Pancreas (tissue), 10 donors: ENCODE measurements around the gene TTC7B. TPM values are rescaled to one million over a fixed set of nuclear protein-coding genes. Genes with fewer than 3 reads are reported as not detected.
A peak's percentile ranks its signal among the peaks of the same experiment; 100 is the strongest.

Experiments
- ATAC-seq, 4 donors: fragments of 200-7000 bp; cut with Tn5 transposase; one replicate each; pipeline versions ENCODE4 v1.8.0 to v1.9.1; 2020; ENCODE audit warnings: mild to moderate bottlenecking in 4 of 4, moderate library complexity in 4 of 4
- DNase-seq, 6 donors: peaks; one replicate each; pipeline ENCODE4 v3.0.0-alpha.2; 2020
- FAIRE-seq: peaks from 2 replicates; lab custom pipeline; 2012; peaks lifted over from hg19 to GRCh38; lab: Jason Lieb, UNC
- H3K27ac ChIP-seq, 4 donors: fragments of 200-600 bp; sonication (generic); 1 replicate in 3 of 4; 2 replicates in 1 of 4; pipeline versions ENCODE4 v1.5.0 to v1.8.0; 2020
- H3K27me3 ChIP-seq, 4 donors: fragments of 200-600 bp; one replicate each; pipeline ENCODE4 v1.8.0; 2021
- H3K36me3 ChIP-seq, 3 donors: fragments of 200-600 bp; sonication (generic) in 1 of 3; one replicate each; pipeline versions ENCODE4 v1.5.0 to v1.8.0; 2020 to 2021
- H3K4me1 ChIP-seq, 3 donors: fragments of 200-600 bp; one replicate each; pipeline ENCODE4 v1.8.0; 2021
- H3K4me3 ChIP-seq, 4 donors: fragments of 200-600 bp; sonication (generic) in 2 of 4; one replicate each; pipeline versions ENCODE4 v1.5.0 to v1.8.0; 2020 to 2021
- H3K9me3 ChIP-seq, 4 donors: fragments of 200-600 bp; one replicate each; pipeline ENCODE4 v1.8.0; 2021
- CTCF ChIP-seq, 4 donors: fragments of 200-600 bp; sonication (generic) in 3 of 4; IDR thresholded peaks; one replicate each; pipeline versions ENCODE4 v1.5.0 to v1.8.0; 2021; ENCODE audit warnings: antibody characterized with exemption in 4 of 4
- WGBS, 2 donors: extraction: QIAGEN DNeasy Blood & Tissue Kit; methylation state at CpG; one replicate each; pipeline ENCODE4 v1.1.7; 2013; 5-methylcytosine and 5-hydroxymethylcytosine counted together
- intact Hi-C, 3 donors: fragments of 100-400 bp; cut with DNase I; formaldehyde crosslinking; loops; one replicate each; pipeline versions ENCODE4 v1.11.1 to v1.14.2; 2022
- polyA plus RNA-seq, 2 donors: library from polyadenylated mRNA; stranded (reverse); fragments of 200-250 nt; gene quantifications; one replicate each; pipeline ENCODE4 v1.2.3, GENCODE V29; 2013
- total RNA-seq, 6 donors: library from RNA; stranded (reverse); fragmentation: NEBNext Ultra II Directional in 4 of 6; extraction: Animal tissue kit (Norgen Biotek cat#: 25700) in 4 of 6; gene quantifications; one replicate each; pipeline versions ENCODE4 v1.2.1 to v1.2.4, GENCODE V29; 2021 to 2023
- donor health status: healthy with polysubstance abuse.
- donor health status: DM: no; HTN: no; CAD: no; lungs with moderate emphysema.
- donor health status: DM: no; HTN: no; CAD: no.
- donor health status: control.
- donor health status: control.
- donor health status: Bipolar disorder and iron deficiency.
- donor health status: DM: yes; HTN: yes; CAD: no.
- donor health status: DM: no; HTN: no; CAD: no.
- donor health status: DM: no; HTN: no; CAD: no.
- donor health status: DM: yes; HTN: yes; CAD: no.

Gene TTC7B
- total and polyA plus RNA-seq, 8 donors = 8.9 to 39.6 (median 29.6) TPM

- no peak for TF ChIP-seq CTCF (IDR thresholded peaks at IDR 0.05)
- H3K36me3 ChIP-seq = no peaks in the 10 kb centered on the region
- H3K9me3 ChIP-seq = no peaks in the 10 kb centered on the region
- no peak for FAIRE-seq
- no peak overlapping the region for H3K27ac ChIP-seq
- 82 to 88% methylated on average over 9 of the region's 9 CpGs for WGBS, 2 donors
- H3K27me3 ChIP-seq = no peaks in the 10 kb centered on the region
- no peaks in the 10 kb centered on the region for H3K4me1 ChIP-seq
- intact Hi-C loops = no loop called here
- no peak for DNase-seq
- no peak overlapping the region for H3K4me3 ChIP-seq
- no peak for ATAC-seq
These were observed 269.5 kb downstream of the TTC7B start for GRCh38 chr14:90546767-90547166.

- FAIRE-seq (no peak), DNase-seq (peak in 3 of 6 donors; percentile 29 to 43 (median 34)), ATAC-seq (peak; percentile 52 to 77 (median 55))
- Histone ChIP-seq H3K27ac (no peak overlapping the region), H3K4me1 (no peaks in the 10 kb centered on the region), H3K27me3 (no peaks in the 10 kb centered on the region), H3K9me3 (no peaks in the 10 kb centered on the region), H3K4me3 (no peak overlapping the region), H3K36me3 (no peaks in the 10 kb centered on the region)
- TF ChIP-seq CTCF (IDR thresholded peaks at IDR 0.05) = no peak
- whole genome bisulfite sequencing, 2 donors = 36 to 62% methylated on average over 10 of the region's 10 CpGs
- intact Hi-C loops = no loop called here
These were observed 270.1 kb downstream of the TTC7B start for GRCh38 chr14:90545966-90546751.

GRCh38 chr14:90545382-90545781 lies 270.8 kb downstream of the TTC7B start:
- Histone ChIP-seq H3K36me3 (no peaks in the 10 kb centered on the region), H3K27me3 (no peaks in the 10 kb centered on the region), H3K9me3 (no peaks in the 10 kb centered on the region), H3K27ac (no peak overlapping the region), H3K4me1 (no peaks in the 10 kb centered on the region), H3K4me3 (no peak overlapping the region)
- no peak for TF ChIP-seq CTCF (IDR thresholded peaks at IDR 0.05)
- DNase-seq (peak in 1 of 6 donors; percentile 51), FAIRE-seq (no peak), ATAC-seq (no peak)
- intact Hi-C loops = no loop called here
- WGBS, 2 donors = 92% methylated on average over 3 of the region's 3 CpGs

- Histone ChIP-seq H3K4me1 (no peaks in the 10 kb centered on the region), H3K27ac (no peak overlapping the region), H3K9me3 (no peaks in the 10 kb centered on the region), H3K4me3 (no peak overlapping the region), H3K27me3 (no peaks in the 10 kb centered on the region), H3K36me3 (no peaks in the 10 kb centered on the region)
- 88 to 93% methylated on average over 8 of the region's 8 CpGs for WGBS, 2 donors
- DNase-seq (no peak), ATAC-seq (no peak), FAIRE-seq (no peak)
- no peak for TF ChIP-seq CTCF (IDR thresholded peaks at IDR 0.05)
- intact Hi-C loops = no loop called here
These were observed 271.3 kb downstream of the TTC7B start for GRCh38 chr14:90544971-90545370.

GRCh38 chr14:90544566-90544965 lies 271.7 kb downstream of the TTC7B start:
- ATAC-seq = no peak
- Histone ChIP-seq H3K4me1 (no peaks in the 10 kb centered on the region), H3K27me3 (no peaks in the 10 kb centered on the region), H3K36me3 (no peaks in the 10 kb centered on the region), H3K9me3 (no peaks in the 10 kb centered on the region), H3K4me3 (no peak overlapping the region), H3K27ac (no peak overlapping the region)
- no peak for TF ChIP-seq CTCF (IDR thresholded peaks at IDR 0.05)
- no peak for FAIRE-seq
- DNase-seq = no peak
- intact Hi-C loops = no loop called here
- 94% methylated on average over 9 of the region's 9 CpGs for WGBS, 2 donors
